Heart left ventricle (tissue), 13 donors: ENCODE measurements around the gene KRTAP24-1.

Experiments used
- CTCF ChIP-seq, 12 donors: fragments of 200-600 bp; sonication (generic) in 4 of 12; IDR thresholded peaks; one replicate each; pipeline versions ENCODE4 v1.5.0 to v1.8.0; 2018 to 2022; ENCODE audit warnings: antibody characterized with exemption in 12 of 12, mild to moderate bottlenecking in 5 of 12
- POLR2A ChIP-seq, 2 donors: fragments of 450-650 bp; IDR thresholded peaks; one replicate each; pipeline ENCODE4 v1.6.1; 2017; ENCODE audit warnings: antibody characterized with exemption in 2 of 2, mild to moderate bottlenecking in 2 of 2, moderate library complexity in 2 of 2
- donor health status: ischemic (EF 13 %, LVEDD 7.1; RV severe dilation, severe dysfunction).
- donor health status: DM: no; HTN: yes; CAD: no.
- donor health status: DM: no; HTN: no; CAD: no.
- donor health status: ischemic (EF 25% LVEDD 6.9; RV normal size, moderate dysfunction).
- donor health status: ischemic (EF 25% LVEDD 5.7; RV mildly dilated, moderate dysfunction).
- donor health status: ischemic (EF 35%, LVEDD 5.7; RV mildly dilated, moderate dysfunction).
- donor health status: nonischemic (EF 11% LVEDD 7.7; RV severe dilation, severe dysfunction).
- donor health status: DM: yes; HTN: yes; CAD: no.
- donor health status: PGD.
- donor health status: ischemic (EF 29% LVEDD 5.4; RV normal size, mild dysfunction).
- donor health status: nonischemic (EF 23%, LVEDD 6.1; RV moderate dilation, normal function).

GRCh38 chr21:30248844-30249243 is 33.9 kb downstream of the KRTAP24-1 start:
- TF ChIP-seq CTCF (IDR thresholded peaks at IDR 0.05) (no peak), POLR2A (IDR thresholded peaks at IDR 0.05) (no peak)
